DMS114 treated with DMSO at 0.1 percent for 48 hours (cell line): ENCODE data around the gene VSIG4.

ENCODE experiments used
- DNase-seq: peaks from one replicate; lab custom pipeline; 2025; ENCODE audit not compliant: unreplicated experiment; lab: John Stamatoyannopoulos, UW

The VSIG4 gene

GRCh38 chrX:66009231-66009845 lies 30.5 kb downstream of the VSIG4 start:
- DNase-seq, result no peak

GRCh38 chrX:66008328-66008970 lies 31.4 kb downstream of the VSIG4 start:
- DNase-seq, result no peak

DNA sequence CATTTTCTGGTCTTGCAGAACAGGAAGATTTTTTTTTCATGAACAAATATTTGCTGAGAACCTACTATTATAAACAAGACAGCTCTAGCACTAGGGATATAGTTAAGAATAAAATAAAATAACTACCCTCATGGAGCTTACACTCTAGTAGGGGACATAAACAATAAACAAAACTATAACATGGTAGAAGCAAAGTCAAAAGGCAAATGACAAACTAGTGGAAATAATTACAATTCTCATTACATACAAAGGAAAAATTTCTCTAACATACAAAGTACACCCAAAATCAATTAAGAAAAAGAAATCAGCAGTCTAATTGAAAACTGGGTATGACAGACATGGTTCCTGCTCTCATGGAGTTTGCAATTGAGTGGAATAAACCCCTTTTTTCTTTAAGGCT lies 32.0 kb downstream of the VSIG4 start:
- no peak for DNase-seq

DNA sequence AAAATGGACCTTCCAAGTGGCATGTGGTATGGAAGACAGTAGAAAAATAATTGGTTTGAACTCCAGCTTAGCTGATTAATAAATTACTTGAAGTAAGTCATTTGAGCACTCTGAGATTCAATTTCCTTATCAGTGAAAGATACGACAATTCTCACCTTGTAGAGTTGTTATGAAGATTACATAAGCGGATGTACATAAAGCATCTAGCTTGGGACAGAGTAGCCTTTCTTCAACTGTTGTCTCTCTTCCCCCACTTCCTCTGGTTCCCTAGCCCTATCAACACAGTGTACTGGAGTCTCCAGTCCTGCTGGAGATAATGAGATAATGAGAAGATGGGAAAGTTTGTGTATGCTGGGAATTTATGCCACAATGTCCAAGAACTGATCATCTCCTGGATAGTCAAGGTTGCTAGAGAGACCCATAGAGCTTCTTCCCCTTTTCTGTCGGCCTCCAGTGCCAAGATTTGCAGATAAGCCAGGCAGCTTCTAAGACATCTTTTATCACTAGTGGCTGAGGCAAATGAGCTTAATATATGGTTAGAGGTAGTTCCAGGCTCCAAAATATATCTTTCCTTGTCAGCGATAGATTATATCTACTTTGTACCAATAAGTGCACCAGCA lies 33.9 kb downstream of the VSIG4 start:
- DNase-seq, result no peak

GRCh38 chrX:66004928-66005829 lies 34.7 kb downstream of the VSIG4 start:
- DNase-seq, result no peak

- DNase-seq, result no peak
Measured at GRCh38 chrX:66002824-66003680, 36.8 kb downstream of the VSIG4 start.

GRCh38 chrX:66001596-66001995 lies 38.3 kb downstream of the VSIG4 start:
- no peak for DNase-seq

DNA sequence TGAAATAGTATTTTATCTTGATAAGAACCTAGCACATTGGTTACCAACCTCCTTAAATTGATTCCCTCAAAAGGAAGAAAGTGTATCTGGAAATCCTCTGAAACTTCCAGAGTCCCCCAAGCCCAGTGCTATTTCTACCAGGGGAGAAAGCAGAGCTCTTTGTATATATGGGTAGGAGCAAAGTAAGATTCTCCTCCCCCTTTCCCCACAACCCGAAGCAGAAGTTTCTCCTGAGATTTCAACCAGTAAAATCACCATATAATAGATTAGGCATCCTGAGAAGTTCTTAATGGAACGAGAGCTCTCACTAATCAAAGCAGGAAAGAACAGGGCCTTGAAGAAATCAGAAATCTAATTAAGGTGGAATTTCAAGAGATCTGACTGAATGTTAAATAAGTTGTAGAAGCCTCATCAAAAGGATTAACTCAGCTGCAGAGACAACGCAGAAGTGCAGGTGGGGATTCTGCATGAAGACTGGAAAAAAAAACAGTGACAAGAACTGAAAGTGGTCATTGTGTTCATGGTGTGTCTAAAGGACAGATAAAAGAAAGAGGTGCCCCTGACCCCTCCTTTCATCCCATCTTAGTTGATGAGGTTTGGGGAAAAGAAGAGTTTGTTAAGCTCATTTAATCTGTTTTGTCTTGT lies 39.1 kb downstream of the VSIG4 start:
- no peak for DNase-seq

- no peak for DNase-seq
Measured at GRCh38 chrX:66000178-66000577, 39.7 kb downstream of the VSIG4 start.

DNA sequence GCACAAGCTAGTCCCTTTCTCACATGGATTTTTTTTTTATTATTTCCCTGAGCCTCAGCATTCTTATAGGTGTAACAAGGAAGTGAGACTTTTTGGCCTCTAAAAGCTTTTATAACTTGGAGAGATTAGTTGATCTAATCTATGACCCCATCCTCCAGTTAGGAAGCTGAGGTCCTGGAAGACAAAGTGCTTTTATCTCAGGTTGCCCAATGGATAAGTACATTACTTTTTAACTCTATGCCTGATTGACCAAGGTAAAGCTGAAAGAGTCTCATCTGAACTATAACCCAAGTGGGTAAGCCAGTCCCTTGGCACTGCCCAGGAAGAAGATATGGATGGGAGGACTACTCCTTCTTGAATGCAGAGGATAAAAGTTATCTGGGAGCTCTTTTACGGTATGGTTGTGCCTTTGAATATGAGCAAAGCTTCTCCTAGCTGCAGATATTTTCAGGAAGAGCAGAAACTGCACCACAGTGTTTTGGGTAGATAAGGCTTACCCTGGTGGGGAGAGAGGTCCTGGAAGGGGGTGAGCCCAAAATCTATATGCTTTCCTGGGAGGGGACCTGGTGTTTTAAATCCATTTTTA lies 40.2 kb downstream of the VSIG4 start:
- DNase-seq, result no peak

- DNase-seq, result no peak
Measured at GRCh38 chrX:65999029-65999562, 40.8 kb downstream of the VSIG4 start.

DNA sequence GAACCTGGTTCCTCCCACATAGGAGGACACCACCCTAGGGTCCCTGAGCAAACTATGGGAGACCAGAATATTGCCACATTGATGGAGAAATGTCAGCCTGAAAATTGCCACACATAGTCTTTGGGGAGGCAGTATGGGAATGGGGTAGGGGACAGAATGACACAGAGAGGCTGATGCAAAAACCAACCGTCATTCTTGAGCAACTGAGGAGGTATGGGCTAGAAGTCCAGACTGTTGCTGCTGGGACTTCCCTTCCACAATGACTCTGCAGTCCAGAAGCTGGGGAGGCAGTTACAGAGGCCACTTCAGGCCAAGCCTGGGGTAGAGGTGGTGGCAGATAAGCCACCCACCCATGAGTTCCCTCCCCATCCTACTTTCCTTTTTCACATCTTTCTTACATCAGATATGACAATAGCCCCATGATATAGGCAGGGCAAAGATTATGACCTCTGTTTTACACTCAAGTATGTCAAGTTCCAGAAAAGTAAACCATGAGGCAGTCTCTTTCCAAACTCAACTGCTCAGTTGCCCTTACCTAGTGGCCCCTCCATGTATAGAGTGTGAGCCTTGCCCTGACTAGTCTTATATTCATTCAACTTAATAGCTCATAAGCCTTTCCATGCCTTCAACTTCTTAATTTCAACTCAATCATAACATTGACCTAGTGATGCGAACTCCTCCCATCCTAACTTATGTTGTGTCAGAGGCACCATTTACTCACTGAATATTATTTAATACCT lies 41.7 kb downstream of the VSIG4 start:
- no peak for DNase-seq

DNA sequence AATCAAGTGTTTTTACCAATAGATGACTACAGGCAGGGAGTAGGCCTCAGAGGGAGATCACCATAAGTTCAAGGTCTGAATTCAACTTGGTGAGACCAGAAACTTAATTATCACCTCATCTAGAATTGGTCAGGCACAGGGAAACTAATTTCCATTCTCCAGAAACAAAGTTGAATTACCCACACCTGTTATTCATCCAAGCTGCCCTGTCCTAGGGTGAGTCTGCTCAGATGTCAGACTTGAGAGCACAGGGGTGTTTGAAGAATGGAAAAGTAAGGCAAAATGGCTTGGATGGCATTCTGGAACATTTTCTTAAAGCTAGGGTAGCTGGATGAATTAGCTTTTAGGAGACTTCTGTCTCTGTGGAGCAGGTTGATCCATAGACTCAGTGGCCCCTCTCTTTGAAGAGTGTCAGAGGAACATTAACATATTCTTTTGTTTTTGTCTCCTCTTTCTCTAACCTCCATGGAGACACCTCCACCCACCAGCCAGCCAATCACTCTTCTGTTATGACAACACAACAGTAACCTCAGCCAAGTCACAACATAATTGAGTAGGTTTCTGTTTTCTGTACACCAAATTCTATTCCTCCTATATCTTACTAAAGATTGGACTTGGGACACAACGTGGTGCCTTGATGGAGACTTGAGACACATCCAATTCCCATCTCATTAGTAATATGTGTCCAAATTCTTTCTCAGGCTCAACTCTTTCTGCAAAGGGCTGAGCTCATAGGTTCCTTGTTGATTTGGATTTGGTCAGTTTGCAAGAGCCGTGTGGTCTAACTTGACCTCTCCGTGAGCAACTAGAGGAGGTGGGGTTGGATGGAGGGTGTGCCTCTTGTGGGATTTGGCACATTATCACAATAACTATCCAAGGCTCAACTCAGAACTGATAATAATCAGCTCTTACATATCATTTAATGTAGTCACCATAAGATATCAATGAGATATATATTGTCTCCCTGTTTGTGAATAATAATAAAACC lies 45.1 kb downstream of the VSIG4 start:
- DNase-seq, result no peak

DNA sequence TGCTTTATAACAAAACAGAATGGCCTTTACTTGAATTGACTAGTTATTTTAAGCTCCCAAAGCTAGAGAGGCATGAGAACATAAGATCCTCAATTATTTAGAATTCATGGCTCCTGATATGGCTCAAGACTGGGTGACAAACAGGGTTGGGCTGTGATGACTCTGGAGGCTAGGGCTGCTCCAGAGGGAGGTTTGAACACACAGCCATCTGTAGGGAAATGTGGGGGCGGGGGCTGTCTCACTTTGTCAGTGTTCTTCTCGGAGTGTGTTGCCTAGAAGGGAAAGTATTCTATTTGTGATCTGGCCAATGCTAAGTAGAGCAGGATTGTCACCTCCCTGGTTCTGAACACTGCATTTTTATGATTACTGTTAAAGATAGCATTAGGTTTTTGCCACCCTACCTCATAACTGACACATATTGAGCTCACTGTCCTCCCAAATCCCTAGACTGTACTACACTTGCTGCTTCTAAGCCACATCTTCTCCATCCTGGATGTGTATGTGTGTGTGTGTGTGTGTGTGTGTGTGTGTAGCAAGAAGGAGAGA lies 45.9 kb downstream of the VSIG4 start:
- no peak for DNase-seq

GRCh38 chrX:65993332-65993731 lies 46.5 kb downstream of the VSIG4 start:
- no peak for DNase-seq

DNA sequence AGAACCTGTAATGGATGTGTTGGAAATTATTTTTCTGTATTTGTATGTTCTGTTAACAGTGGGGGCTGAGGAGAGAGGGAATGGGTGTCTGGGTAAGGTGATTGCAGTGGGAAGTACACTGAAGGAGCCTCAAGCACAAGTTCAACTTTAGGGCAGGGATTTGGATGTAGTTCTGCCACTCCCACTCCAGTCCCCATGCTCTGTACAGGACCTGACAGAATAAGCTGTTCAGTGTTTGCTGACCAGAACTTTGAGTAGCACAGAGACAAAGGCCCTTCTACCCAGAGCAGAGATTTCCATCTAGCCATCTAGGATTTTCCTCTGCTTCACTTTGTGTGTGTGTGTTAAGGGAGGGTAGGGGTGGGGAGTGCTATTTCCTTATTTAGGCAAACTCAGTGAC lies 49.2 kb downstream of the VSIG4 start:
- DNase-seq, result no peak

- no peak for DNase-seq
Measured at GRCh38 chrX:65987811-65988210, 52.1 kb downstream of the VSIG4 start.
